H9 (cell line): ENCODE measurements around the gene C8G. TPM values are rescaled to one million over a fixed set of nuclear protein-coding genes. Genes with fewer than 3 reads are reported as not detected.

Experiments used
- DNase-seq: peaks from one replicate; pipeline ENCODE4 v3.0.0-alpha.2; 2017
- H2AFZ ChIP-seq: one replicate; pipeline ENCODE4 v1.6.1; 2013; ENCODE audit warnings: mild to moderate bottlenecking, low read length, control low read depth, moderate library complexity
- H2AK5ac ChIP-seq: 2 replicates; pipeline ENCODE4 v1.6.1; 2013; ENCODE audit warnings: low read length, control low read depth, mixed read lengths; ENCODE audit not compliant: insufficient read length
- H2BK120ac ChIP-seq: one replicate; pipeline ENCODE4 v1.6.1; 2013; ENCODE audit warnings: low read depth, mild to moderate bottlenecking, low read length, control low read depth, inconsistent platforms; ENCODE audit not compliant: poor library complexity, severe bottlenecking
- H2BK12ac ChIP-seq: 2 replicates; pipeline ENCODE4 v1.6.1; 2013; ENCODE audit warnings: low read length, control low read depth, mixed read lengths, low read depth; ENCODE audit not compliant: insufficient read length
- H2BK15ac ChIP-seq: 2 replicates; pipeline ENCODE4 v1.6.1; 2013; ENCODE audit warnings: low read depth, low read length, control low read depth
- H2BK20ac ChIP-seq: one replicate; pipeline ENCODE4 v1.6.1; 2013; ENCODE audit warnings: low read depth, mild to moderate bottlenecking, low read length, control low read depth, inconsistent platforms; ENCODE audit not compliant: poor library complexity, severe bottlenecking
- H2BK5ac ChIP-seq: 2 replicates; pipeline ENCODE4 v1.6.1; 2013; ENCODE audit warnings: low read length, control low read depth, mixed read lengths; ENCODE audit not compliant: insufficient read length
- H3K14ac ChIP-seq: 2 replicates; pipeline ENCODE4 v1.6.1; 2013; ENCODE audit warnings: low read length, control low read depth; ENCODE audit not compliant: insufficient read depth
- H3K18ac ChIP-seq: 2 replicates; pipeline ENCODE4 v1.6.1; 2013; ENCODE audit warnings: low read depth, mild to moderate bottlenecking, mixed read lengths, low read length, control low read depth; ENCODE audit not compliant: insufficient read length
- H3K23ac ChIP-seq: 2 replicates; pipeline ENCODE4 v1.6.1; 2013; ENCODE audit warnings: low read length, control low read depth, mixed read lengths, low read depth; ENCODE audit not compliant: insufficient read length
- H3K23me2 ChIP-seq: 2 replicates; pipeline ENCODE4 v1.6.1; 2013; ENCODE audit warnings: low read depth, mild to moderate bottlenecking, mixed read lengths, low read length, control low read depth; ENCODE audit not compliant: insufficient read length, poor library complexity, severe bottlenecking
- H3K27ac ChIP-seq: 2 replicates; pipeline ENCODE4 v1.5.1; 2013; ENCODE audit warnings: low read length, control low read depth, mixed read lengths, low read depth; ENCODE audit not compliant: insufficient read length
- H3K27me3 ChIP-seq: 2 replicates; pipeline ENCODE4 v1.6.1; 2013; ENCODE audit warnings: low read length, control low read depth, inconsistent platforms; ENCODE audit not compliant: insufficient read depth
- H3K4ac ChIP-seq: 2 replicates; pipeline ENCODE4 v1.6.1; 2013; ENCODE audit warnings: low read depth, mild to moderate bottlenecking, control low read depth, inconsistent platforms, low read length, moderate library complexity
- H3K4me1 ChIP-seq: 2 replicates; pipeline ENCODE4 v1.6.1; 2013; ENCODE audit warnings: low read length, control low read depth, inconsistent platforms; ENCODE audit not compliant: insufficient read depth
- H3K4me2 ChIP-seq: 2 replicates; pipeline ENCODE4 v1.6.1; 2013; ENCODE audit warnings: low read length, control low read depth, mixed read lengths; ENCODE audit not compliant: insufficient read length, insufficient read depth
- H3K56ac ChIP-seq: 2 replicates; pipeline ENCODE4 v1.6.1; 2013; ENCODE audit warnings: low read depth, mild to moderate bottlenecking, mixed read lengths, low read length, control low read depth; ENCODE audit not compliant: insufficient read length
- H3K79me1 ChIP-seq: 2 replicates; pipeline ENCODE4 v1.6.1; 2013; ENCODE audit warnings: low read depth, mild to moderate bottlenecking, moderate library complexity, low read length, control low read depth, inconsistent platforms; ENCODE audit not compliant: insufficient read depth, poor library complexity, severe bottlenecking
- H3K79me2 ChIP-seq: 2 replicates; pipeline ENCODE4 v1.6.1; 2013; ENCODE audit warnings: low read length, control low read depth, inconsistent platforms; ENCODE audit not compliant: insufficient read depth
- H3K9ac ChIP-seq: 2 replicates; pipeline ENCODE4 v1.6.1; 2013; ENCODE audit warnings: low read length, control low read depth, mixed read lengths; ENCODE audit not compliant: insufficient read length; ENCODE audit errors: extremely low read depth
- H3K9me3 ChIP-seq: one replicate; pipeline ENCODE4 v1.6.1; 2013; ENCODE audit warnings: low read depth, low read length, inconsistent platforms; ENCODE audit not compliant: control insufficient read depth
- H3T11ph ChIP-seq: one replicate; pipeline ENCODE4 v1.6.1; 2013; ENCODE audit warnings: mild to moderate bottlenecking, low read length, control low read depth, inconsistent platforms
- H4K20me1 ChIP-seq: one replicate; pipeline ENCODE4 v1.6.1; 2013; ENCODE audit not compliant: control insufficient read depth, insufficient read length, insufficient read depth
- H4K5ac ChIP-seq: 2 replicates; pipeline ENCODE4 v1.6.1; 2013; ENCODE audit warnings: low read depth, mild to moderate bottlenecking, mixed read lengths, low read length, control low read depth; ENCODE audit not compliant: insufficient read length
- H4K8ac ChIP-seq: replicated peaks from 2 replicates; pipeline ENCODE4 v1.6.1; 2013; ENCODE audit warnings: low read length, control low read depth, mixed read lengths, low read depth; ENCODE audit not compliant: insufficient read length
- H4K91ac ChIP-seq: 2 replicates; pipeline ENCODE4 v1.6.1; 2013; ENCODE audit warnings: low read depth, mild to moderate bottlenecking, moderate library complexity, mixed read lengths, low read length, control low read depth; ENCODE audit not compliant: insufficient read length
- H3K27ac Mint-ChIP-seq, 3 experiments: 2 replicates in 2 of 3; 3 replicates in 1 of 3; pipeline ENCODE4 v1.8.0; 2020 to 2021; ENCODE audit warnings: mixed read lengths in 3 of 3, mild to moderate bottlenecking in 1 of 3, moderate library complexity in 1 of 3
- H3K27me3 Mint-ChIP-seq: 2 replicates; pipeline ENCODE4 v1.8.0; 2021; ENCODE audit warnings: low read depth, mild to moderate bottlenecking, moderate library complexity, mixed read lengths
- H3K36me3 Mint-ChIP-seq, 3 experiments: 2 replicates in 2 of 3; 3 replicates in 1 of 3; pipeline ENCODE4 v1.8.0; 2020 to 2021; ENCODE audit warnings: low read depth in 3 of 3, mixed read lengths in 3 of 3; ENCODE audit not compliant: insufficient read depth in 1 of 3
- H3K4me1 Mint-ChIP-seq, 2 experiments: 2 replicates each; pipeline ENCODE4 v1.8.0; 2020; ENCODE audit warnings: mixed read lengths in 2 of 2
- H3K4me3 Mint-ChIP-seq, 2 experiments: 2 replicates in 1 of 2; 3 replicates in 1 of 2; pipeline ENCODE4 v1.8.0; 2020 to 2021; ENCODE audit warnings: mild to moderate bottlenecking in 2 of 2, mixed read lengths in 2 of 2, moderate library complexity in 1 of 2
- H3K9me3 Mint-ChIP-seq, 2 experiments: 2 replicates in 1 of 2; 3 replicates in 1 of 2; pipeline ENCODE4 v1.8.0; 2020; ENCODE audit warnings: mild to moderate bottlenecking in 2 of 2, mixed read lengths in 2 of 2, moderate library complexity in 1 of 2
- CTCF ChIP-seq: fragments of 200-600 bp; sonication (generic); conservative IDR thresholded peaks from 3 replicates; pipeline ENCODE4 v1.8.0; 2021; ENCODE audit warnings: antibody characterized with exemption, mild to moderate bottlenecking
- WGBS: extraction: QIAGEN DNeasy Blood & Tissue Kit; methylation state at CpG from one replicate; pipeline ENCODE4 v1.1.7; 2013; ENCODE audit warnings: missing lambda C conversion rate, low lambda C conversion rate, mixed read lengths; ENCODE audit not compliant: insufficient read length; ENCODE audit errors: extremely low coverage; 5-methylcytosine and 5-hydroxymethylcytosine counted together
- total RNA-seq: library from RNA; stranded (reverse); gene quantifications from 2 replicates; pipeline ENCODE4 v1.2.1, GENCODE V29; 2021

Gene C8G
- total RNA-seq, 1 experiment from 2014 or later, result 0.96 TPM

- WGBS, result no CpG with 5 or more reads among the region's 10 CpGs
- Histone ChIP-seq H3K56ac (no peak overlapping the region), H2BK5ac (no peak overlapping the region), H3K4me2 (no peak overlapping the region), H2BK15ac (no peak overlapping the region), H4K91ac (no peak overlapping the region), H3K4me1 (no peaks in the 10 kb centered on the region), H3K79me2 (no peaks in the 10 kb centered on the region; the same call in 1 of the 2 replicates), H3K23me2 (no peaks in the 10 kb centered on the region), H3K79me1 (peaks cover 2% of the 10 kb centered on the region), H2BK20ac (no peak overlapping the region), H4K20me1 (no peaks in the 10 kb centered on the region), H4K8ac (no peak overlapping the region), H3K18ac (no peak overlapping the region), H3K27me3 (no peaks in the 10 kb centered on the region), H2AK5ac (no peak overlapping the region), H4K5ac (no peak overlapping the region), H3K27ac (no peak overlapping the region), H2BK120ac (no peak overlapping the region), H3K23ac (no peak overlapping the region), H3T11ph (no peak overlapping the region), H2BK12ac (no peak overlapping the region), H3K4ac (no peak overlapping the region), H2AFZ (no peak overlapping the region), H3K9ac (no peak overlapping the region), H3K14ac (no peak overlapping the region), H3K9me3 (no peaks in the 10 kb centered on the region)
- Mint-ChIP-seq H3K4me3 (no peak overlapping the region), H3K27me3 (no peaks in the 10 kb centered on the region; the same call in 1 of the 2 replicates), H3K4me1 (peaks cover 5 to 6% of the 10 kb centered on the region in 2 experiments; a peak in 2 of 4 replicates), H3K36me3 (peaks cover 34 to 59% (median 54%) of the 10 kb centered on the region in 3 experiments), H3K27ac (peak overlapping the region in 2 of 3 experiments; percentile 22 to 53; a peak in 1 of 7 replicates), H3K9me3 (no peaks in the 10 kb centered on the region)
- no peak for DNase-seq
- no peak for TF ChIP-seq CTCF
These were observed 44.5 kb upstream of the C8G start for GRCh38 chr9:136900556-136900955.
